Lower leg skin (tissue), 4 donors: ENCODE results near the gene TMEM150B. TPM values are rescaled to one million over a fixed set of nuclear protein-coding genes. Genes with fewer than 3 reads are reported as not detected.

ENCODE experiments used
- DNase-seq, 2 donors: peaks; one replicate each; pipeline ENCODE4 v3.0.0-alpha.2; 2019; ENCODE audit warnings: low spot score in 2 of 2
- H3K4me3 ChIP-seq: fragments of 200-600 bp; sonication (generic); 2 replicates; pipeline ENCODE4 v1.5.1; 2017; ENCODE audit warnings: mild to moderate bottlenecking, low read depth; ENCODE audit not compliant: poor library complexity, severe bottlenecking
- CTCF ChIP-seq, 3 donors: fragments of 450-650 bp; IDR thresholded peaks; one replicate each; pipeline ENCODE4 v1.5.1; 2016; ENCODE audit warnings: antibody characterized with exemption in 3 of 3, mild to moderate bottlenecking in 3 of 3, moderate library complexity in 2 of 3
- POLR2A ChIP-seq, 2 donors: fragments of 450-650 bp; IDR thresholded peaks; one replicate each; pipeline ENCODE4 v1.6.1; 2016 to 2017; ENCODE audit warnings: antibody characterized with exemption in 2 of 2, mild to moderate bottlenecking in 1 of 2, moderate library complexity in 1 of 2
- WGBS, 2 donors: methylation state at CpG; one replicate each; pipeline ENCODE4 v1.1.5; 2018; 5-methylcytosine and 5-hydroxymethylcytosine counted together
- intact Hi-C: fragments of 100-400 bp; cut with DNase I; formaldehyde crosslinking; loops from one replicate; pipeline ENCODE4 v1.15.0; 2023; ENCODE audit warnings: low total_unique reads
- total RNA-seq, 4 donors: library from RNA; depleted of rRNA; stranded (reverse); fragments of >200 nt; gene quantifications; one replicate each; pipeline ENCODE4 v1.1.0, GENCODE V29; 2016

TMEM150B gene
- total RNA-seq, 4 donors from 2014 or later, result 0.58 TPM; not detected in 3

GRCh38 chr19:55341171-55341588 is 16.0 kb upstream of the TMEM150B start:
- TF ChIP-seq POLR2A (IDR thresholded peaks at IDR 0.05), result no peak
- no peak for TF ChIP-seq CTCF (IDR thresholded peaks at IDR 0.05)
- DNase-seq, result peak in 1 of 2 donors; percentile 92

GRCh38 chr19:55340784-55341147 is 15.6 kb upstream of the TMEM150B start:
- 1% methylated on average over 24 of the region's 24 CpGs for WGBS, 2 donors
- intact Hi-C loops, result no loop called here
- peak overlapping the region; percentile 12 for H3K4me3 ChIP-seq
- TF ChIP-seq POLR2A (IDR thresholded peaks at IDR 0.05) (no peak), CTCF (IDR thresholded peaks at IDR 0.05) (no peak)
- DNase-seq, result no peak

More at GRCh38 chr19:55341171-55341588, 16.0 kb upstream of the TMEM150B start:
- 3 to 4% methylated on average over 15 of the region's 15 CpGs for WGBS, 2 donors
- peak overlapping the region; percentile 12 for H3K4me3 ChIP-seq
- intact Hi-C loops, result no loop called here

- intact Hi-C loops, result no loop called here
- no peak for DNase-seq
- TF ChIP-seq POLR2A (IDR thresholded peaks at IDR 0.05) (peak in 1 of 2 donors; percentile 64), CTCF (IDR thresholded peaks at IDR 0.05) (no peak)
- WGBS, 2 donors, result 4% methylated on average over 32 to 36 of the region's 44 CpGs
- H3K4me3 ChIP-seq, result peak overlapping the region; percentile 54
Observed at GRCh38 chr19:55339889-55340783, 15.0 kb upstream of the TMEM150B start.

GRCh38 chr19:55339105-55339888 is 14.2 kb upstream of the TMEM150B start, which contains the start of gene KMT5C:
TSS of gene KMT5C (plus strand) at chr19:55339876. CDS start at chr19:55341937, 2,061 bp downstream.
- 0 to 1% methylated on average over 51 to 63 of the region's 63 CpGs for WGBS, 2 donors
- intact Hi-C loops, result no loop called here
- TF ChIP-seq POLR2A (IDR thresholded peaks at IDR 0.05), result no peak
- peak in 1 of 3 donors; percentile 14 for TF ChIP-seq CTCF (IDR thresholded peaks at IDR 0.05)
- peak within 1 kb of the TSS; percentile 54 for H3K4me3 ChIP-seq
- DNase-seq, result peak; percentile 100

GRCh38 chr19:55336101-55336500 is 11.0 kb upstream of the TMEM150B start:
- WGBS, 2 donors, result 40 to 42% methylated on average over 7 of the region's 7 CpGs
- TF ChIP-seq CTCF (IDR thresholded peaks at IDR 0.05) (no peak), POLR2A (IDR thresholded peaks at IDR 0.05) (no peak)
- no peak for DNase-seq
- no peak overlapping the region for H3K4me3 ChIP-seq
- intact Hi-C loops, result no loop called here
